IMR-90 (cell line): ENCODE measurements around the gene CATSPER1. TPM values are rescaled to one million over a fixed set of nuclear protein-coding genes. Genes with fewer than 3 reads are reported as not detected.
A peak's percentile ranks its signal among the peaks of the same experiment; 100 is the strongest.

Source experiments
- ATAC-seq: fragments of 200-7000 bp; cut with Tn5 transposase; 2 replicates; pipeline ENCODE4 v1.9.1; 2020; ENCODE audit warnings: low read depth, mild to moderate bottlenecking, moderate library complexity
- BruUV-seq: library from RNA; stranded (reverse); fragments of 400-500 nt; replicated peaks from 2 replicates; lab custom pipeline; 2021; lab: Mats Ljungman, UMichigan
- CTCF ChIA-PET: fragments of 300-600 bp; formaldehyde crosslinking; extraction: SDS; loops from one replicate; lab custom pipeline; 2021; ENCODE audit warnings: antibody characterized with exemption; lab: Yijun Ruan, JAX
- POLR2A ChIA-PET: fragments of 300-600 bp; sonication (Branson Sonifier 250); formaldehyde crosslinking; loops from one replicate; lab custom pipeline; 2022; ENCODE audit warnings: antibody characterized with exemption; ENCODE audit not compliant: unreplicated experiment; lab: Charles Lee
- DNase-seq: peaks from one replicate; pipeline ENCODE4 v3.0.0; 2013
- H2AFZ ChIP-seq: replicated peaks from 2 replicates; pipeline ENCODE3; 2013; ENCODE audit warnings: low read length, mild to moderate bottlenecking; ENCODE audit not compliant: poor library complexity
- H2AK5ac ChIP-seq: 2 replicates; pipeline ENCODE4 v1.6.1; 2013; ENCODE audit warnings: low read depth, low read length, inconsistent platforms
- H2AK9ac ChIP-seq: replicated peaks from 2 replicates; pipeline ENCODE3; 2013; ENCODE audit warnings: mild to moderate bottlenecking, low read depth, low read length, moderate library complexity; ENCODE audit not compliant: poor library complexity
- H2BK120ac ChIP-seq: 2 replicates; pipeline ENCODE4 v1.6.1; 2013; ENCODE audit warnings: low read depth, low read length, inconsistent platforms
- H2BK15ac ChIP-seq: 3 replicates; pipeline ENCODE4 v1.6.1; 2013; ENCODE audit warnings: low read depth, low read length, inconsistent platforms
- H2BK20ac ChIP-seq: 2 replicates; pipeline ENCODE4 v1.6.1; 2013; ENCODE audit warnings: low read depth, mild to moderate bottlenecking, inconsistent platforms, low read length, moderate library complexity
- H2BK5ac ChIP-seq: 2 replicates; pipeline ENCODE4 v1.6.1; 2013; ENCODE audit warnings: mild to moderate bottlenecking, low read depth, low read length, inconsistent platforms; ENCODE audit not compliant: poor library complexity, severe bottlenecking
- H3K14ac ChIP-seq: replicated peaks from 2 replicates; pipeline ENCODE4 v1.6.1; 2013; ENCODE audit warnings: low read depth, low read length, inconsistent platforms
- H3K18ac ChIP-seq: 2 replicates; pipeline ENCODE4 v1.6.1; 2013; ENCODE audit warnings: low read depth, low read length, control low read depth
- H3K23ac ChIP-seq: 2 replicates; pipeline ENCODE4 v1.6.1; 2013; ENCODE audit warnings: low read depth, low read length, inconsistent platforms
- H3K27ac ChIP-seq: 2 replicates; pipeline ENCODE4 v1.5.1; 2013; ENCODE audit warnings: mild to moderate bottlenecking, control low read depth, low read length; ENCODE audit not compliant: insufficient read depth
- H3K27me3 ChIP-seq: 2 replicates; pipeline ENCODE4 v1.6.1; 2013; ENCODE audit warnings: low read length; ENCODE audit not compliant: control insufficient read depth, insufficient read depth
- H3K36me3 ChIP-seq: 2 replicates; pipeline ENCODE4 v1.6.1; 2013; ENCODE audit warnings: low read length, mixed read lengths; ENCODE audit not compliant: control insufficient read depth, insufficient read depth
- H3K4ac ChIP-seq: 2 replicates; pipeline ENCODE4 v1.6.1; 2013; ENCODE audit warnings: low read depth, low read length, inconsistent platforms
- H3K4me1 ChIP-seq: 2 replicates; pipeline ENCODE4 v1.6.1; 2013; ENCODE audit warnings: low read length, mixed read lengths; ENCODE audit not compliant: control insufficient read depth, insufficient read depth
- H3K4me2 ChIP-seq: 2 replicates; pipeline ENCODE4 v1.6.1; 2013; ENCODE audit warnings: low read depth, mild to moderate bottlenecking, control low read depth, low read length, moderate library complexity
- H3K4me3 ChIP-seq: 2 replicates; pipeline ENCODE4 v1.5.1; 2013; ENCODE audit warnings: low read depth, mild to moderate bottlenecking, control low read depth, low read length, moderate library complexity; ENCODE audit not compliant: insufficient read depth
- H3K56ac ChIP-seq: 2 replicates; pipeline ENCODE4 v1.6.1; 2013; ENCODE audit warnings: low read length, inconsistent platforms; ENCODE audit not compliant: insufficient read depth; ENCODE audit errors: extremely low read depth
- H3K79me1 ChIP-seq, 2 experiments: 2 replicates each; pipeline ENCODE4 v1.6.1; 2013; ENCODE audit warnings: low read length in 2 of 2, inconsistent platforms in 1 of 2, low read depth in 1 of 2
- H3K9ac ChIP-seq: 2 replicates; pipeline ENCODE4 v1.6.1; 2013; ENCODE audit warnings: low read depth, low read length, control low read depth
- H3K9me1 ChIP-seq: 2 replicates; pipeline ENCODE4 v1.6.1; 2013; ENCODE audit warnings: low read length, inconsistent platforms; ENCODE audit not compliant: insufficient read depth
- H3K9me3 ChIP-seq: 2 replicates; pipeline ENCODE4 v1.6.1; 2013; ENCODE audit warnings: low read length; ENCODE audit not compliant: control insufficient read depth, insufficient read depth
- H4K20me1 ChIP-seq: 2 replicates; pipeline ENCODE4 v1.6.1; 2013; ENCODE audit warnings: low read length, inconsistent platforms; ENCODE audit not compliant: insufficient read depth
- H4K5ac ChIP-seq: 2 replicates; pipeline ENCODE4 v1.6.1; 2013; ENCODE audit warnings: mild to moderate bottlenecking, low read depth, low read length, control low read depth
- H4K8ac ChIP-seq, 2 experiments: 2 replicates each; pipeline ENCODE4 v1.6.1; 2013; ENCODE audit warnings: low read depth in 2 of 2, low read length in 2 of 2, control low read depth in 1 of 2, inconsistent platforms in 1 of 2
- H4K91ac ChIP-seq: 2 replicates; pipeline ENCODE4 v1.6.1; 2013; ENCODE audit warnings: low read depth, low read length, inconsistent platforms; ENCODE audit not compliant: insufficient read depth
- BHLHE40 ChIP-seq: fragments of 150-350 bp; IDR thresholded peaks from 2 replicates; pipeline ENCODE4 v1.6.1; 2016; ENCODE audit warnings: mild to moderate bottlenecking, low read depth, low read length
- ELK1 ChIP-seq: fragments of 150-350 bp; IDR thresholded peaks from 2 replicates; pipeline ENCODE4 v1.6.1; 2016; ENCODE audit warnings: low read depth, mild to moderate bottlenecking, low read length, moderate library complexity, borderline replicate concordance
- FOS ChIP-seq: fragments of 150-350 bp; IDR thresholded peaks from 2 replicates; pipeline ENCODE4 v1.6.1; 2016; ENCODE audit warnings: low read depth, low read length
- MAFK ChIP-seq: IDR thresholded peaks from 2 replicates; pipeline ENCODE4 v1.6.1; 2012; ENCODE audit warnings: low read depth, low read length, improper control_type of control experiment
- MAZ ChIP-seq: IDR thresholded peaks from 2 replicates; pipeline ENCODE4 v1.6.1; 2012; ENCODE audit warnings: low read depth, mild to moderate bottlenecking, low read length, improper control_type of control experiment, moderate library complexity, borderline replicate concordance
- MXI1 ChIP-seq: IDR thresholded peaks from 2 replicates; pipeline ENCODE4 v1.6.1; 2012; ENCODE audit warnings: low read depth, mild to moderate bottlenecking, low read length, moderate library complexity, borderline replicate concordance
- NFE2L2 ChIP-seq: fragments of 150-350 bp; IDR thresholded peaks from 2 replicates; pipeline ENCODE4 v1.6.1; 2016; ENCODE audit warnings: low read depth, mild to moderate bottlenecking, low read length
- POLR2A ChIP-seq: IDR thresholded peaks from 2 replicates; pipeline ENCODE4 v1.6.1; 2012; ENCODE audit warnings: mild to moderate bottlenecking, low read depth, low read length
- RCOR1 ChIP-seq: IDR thresholded peaks from 2 replicates; pipeline ENCODE4 v1.6.1; 2012; ENCODE audit warnings: mild to moderate bottlenecking, low read length, improper control_type of control experiment; ENCODE audit not compliant: insufficient replicate concordance
- RFX5 ChIP-seq: IDR thresholded peaks from 2 replicates; pipeline ENCODE4 v1.8.0; 2012; ENCODE audit warnings: low read depth, mild to moderate bottlenecking, low read length, moderate library complexity
- SMC3 ChIP-seq: fragments of 150-350 bp; IDR thresholded peaks from 2 replicates; pipeline ENCODE4 v1.6.1; 2016; ENCODE audit warnings: low read depth, mild to moderate bottlenecking, antibody characterized with exemption, low read length, moderate library complexity
- USF2 ChIP-seq: fragments of 150-350 bp; IDR thresholded peaks from 2 replicates; pipeline ENCODE4 v1.6.1; 2017; ENCODE audit warnings: mild to moderate bottlenecking, antibody characterized with exemption, low read length, low read depth
- WGBS, 2 experiments: methylation state at CpG; one replicate each; pipeline versions ENCODE4 v1.1.5 to v1.1.7; 2013; ENCODE audit warnings: missing lambda C conversion rate in 2 of 2; ENCODE audit not compliant: insufficient read length in 1 of 2; ENCODE audit errors: extremely low coverage in 2 of 2; 5-methylcytosine and 5-hydroxymethylcytosine counted together
- dilution Hi-C: fragments of 300-500 bp; cut with HindIII; formaldehyde crosslinking; loops from one replicate; pipeline ENCODE4 v1.14.3; 2018; ENCODE audit warnings: low sequenced_read_pairs; ENCODE audit not compliant: unreplicated experiment
- in situ Hi-C: fragments of 300-500 bp; cut with MboI; formaldehyde crosslinking; loops from 3 replicates; pipeline ENCODE4 v1.14.3; 2019; ENCODE audit warnings: low sequenced_read_pairs, inconsistent platforms, mixed read lengths
- intact Hi-C: fragments of 100-400 bp; cut with micrococcal nuclease; formaldehyde crosslinking; loops from 2 replicates; pipeline ENCODE4 v1.10.0; 2022
- polyA plus RNA-seq, 3 experiments: library from polyadenylated mRNA; depleted of rRNA; stranded (reverse); fragments of >200 nt; gene quantifications; 2 replicates each; pipeline ENCODE4 v1.2.3, GENCODE V29; 2012; ENCODE audit warnings: low replicate concordance in 1 of 3
- total RNA-seq: library from RNA; depleted of rRNA; stranded (reverse); fragments of >200 nt; gene quantifications from 2 replicates; pipeline ENCODE4 v1.2.3, GENCODE V29; 2012

CATSPER1 gene
- total and polyA plus RNA-seq, 2 of the 4 experiments (the other 2 are of a cell fraction) = 0.18 to 0.91 TPM

- H3K56ac ChIP-seq = no peak overlapping the region
- DNase-seq = no peak
- H3K23ac ChIP-seq = no peak overlapping the region
- peaks cover 40% of the 10 kb centered on the region for H3K36me3 ChIP-seq
- H3K4ac ChIP-seq = no peak overlapping the region
- 89% methylated on average over 25 of the region's 43 CpGs; no CpG with 5 or more reads in 1 of the 2 experiments for WGBS, 2 experiments
- no TSS peak for BruUV-seq
- H3K79me1 ChIP-seq = peaks cover 0 to 20% of the 10 kb centered on the region in 2 experiments; a peak in 2 of 4 replicates
- H3K9me1 ChIP-seq = no peaks in the 10 kb centered on the region
- H2BK120ac ChIP-seq = no peak overlapping the region
- H4K5ac ChIP-seq = no peak overlapping the region
- no peak overlapping the region for H2AFZ ChIP-seq
- H3K18ac ChIP-seq = no peak overlapping the region
- CTCF ChIA-PET = interaction anchor here (0.6 kb wide), 1 partner anchor 46 kb away, joined by 3 read pairs; no protein-coding TSS in a partner anchor
- no peak overlapping the region for H3K14ac ChIP-seq
- dilution Hi-C loops = no loop called here
- no peaks in the 10 kb centered on the region for H3K27me3 ChIP-seq
- intact Hi-C loops = no loop called here
- no peak overlapping the region for H3K9ac ChIP-seq
- no peaks in the 10 kb centered on the region for H4K20me1 ChIP-seq
- H3K4me1 ChIP-seq = 0 out of 2 replicates have a peak, but pooled peaks cover 2% of the 10 kb centered on the region
- no peak for ATAC-seq
- no peak overlapping the region for H2BK15ac ChIP-seq
- H2BK20ac ChIP-seq = no peak overlapping the region
- H2AK5ac ChIP-seq = no peak overlapping the region
- no peaks in the 10 kb centered on the region for H3K9me3 ChIP-seq
- peak overlapping the region; percentile 37 for H2AK9ac ChIP-seq
- POLR2A ChIA-PET = no interaction called here
- TF ChIP-seq RCOR1 = no peak
- TF ChIP-seq USF2 = no peak
- no peak for TF ChIP-seq MXI1
- no peak for TF ChIP-seq MAZ
- no peak for TF ChIP-seq SMC3
- TF ChIP-seq MAFK = no peak
- no peak for TF ChIP-seq NFE2L2
- no peak for TF ChIP-seq FOS
- TF ChIP-seq ELK1 = no peak
- TF ChIP-seq RFX5 = no peak
- no peak for TF ChIP-seq POLR2A
- no peak for TF ChIP-seq BHLHE40
- H4K8ac ChIP-seq = no peak overlapping the region
- H3K4me2 ChIP-seq = no peak overlapping the region
- H3K27ac ChIP-seq = no peak overlapping the region
- H4K91ac ChIP-seq = no peak overlapping the region
- no peak overlapping the region for H3K4me3 ChIP-seq
- in situ Hi-C loops = no loop called here
- no peak overlapping the region for H2BK5ac ChIP-seq
These were observed 49.8 kb downstream of the CATSPER1 start for GRCh38 chr11:65976216-65977176.
